Nephron (organoid): ENCODE data around the gene ADTRP.

Experiments used
- H3K27ac Mint-ChIP-seq, 3 experiments: 2 replicates each; pipeline ENCODE4 v1.8.0; 2020; ENCODE audit warnings: mixed read lengths in 3 of 3, mild to moderate bottlenecking in 2 of 3, moderate library complexity in 1 of 3
- H3K27me3 Mint-ChIP-seq: 2 replicates; pipeline ENCODE4 v1.8.0; 2021; ENCODE audit warnings: low read depth, mild to moderate bottlenecking, moderate library complexity, mixed read lengths
- H3K36me3 Mint-ChIP-seq: 2 replicates; pipeline ENCODE4 v1.8.0; 2020; ENCODE audit warnings: low read depth, mixed read lengths
- H3K4me1 Mint-ChIP-seq: 2 replicates; pipeline ENCODE4 v1.8.0; 2020; ENCODE audit warnings: mixed read lengths
- H3K4me3 Mint-ChIP-seq, 3 experiments: 2 replicates each; pipeline ENCODE4 v1.8.0; 2020; ENCODE audit warnings: mild to moderate bottlenecking in 3 of 3, mixed read lengths in 3 of 3, moderate library complexity in 2 of 3
- H3K9me3 Mint-ChIP-seq: 2 replicates; pipeline ENCODE4 v1.8.0; 2020; ENCODE audit warnings: mixed read lengths
- CTCF ChIP-seq, 3 experiments: fragments of 200-600 bp; sonication (generic); IDR thresholded peaks; one replicate each; pipeline ENCODE4 v1.5.0; 2021; ENCODE audit warnings: antibody characterized with exemption in 3 of 3; ENCODE audit not compliant: unreplicated experiment in 3 of 3

Gene ADTRP

GRCh38 chr6:11762794-11763459, 15.7 kb downstream of the ADTRP start:
- H3K9me3 Mint-ChIP-seq = peaks cover 5% of the 10 kb centered on the region
- TF ChIP-seq CTCF (IDR thresholded peaks at IDR 0.05; ENCODE audit: unreplicated experiment in 3 of 3) = no peak
- peak overlapping the region; percentile 3 to 74 (median 32) for H3K27ac Mint-ChIP-seq
- no peak overlapping the region for H3K4me3 Mint-ChIP-seq
- H3K4me1 Mint-ChIP-seq = peaks cover 29% of the 10 kb centered on the region
- H3K27me3 Mint-ChIP-seq = peaks cover 3% of the 10 kb centered on the region
- H3K36me3 Mint-ChIP-seq = no peaks in the 10 kb centered on the region

- peaks cover 9% of the 10 kb centered on the region for H3K9me3 Mint-ChIP-seq
- TF ChIP-seq CTCF (IDR thresholded peaks at IDR 0.05; ENCODE audit: unreplicated experiment in 3 of 3) = no peak
- no peaks in the 10 kb centered on the region for H3K36me3 Mint-ChIP-seq
Measured at GRCh38 chr6:11761744-11762620, 16.6 kb downstream of the ADTRP start.

GRCh38 chr6:11760015-11760473, 18.6 kb downstream of the ADTRP start:
- Mint-ChIP-seq H3K4me3 (no peak overlapping the region), H3K27me3 (peaks cover 3% of the 10 kb centered on the region), H3K4me1 (peaks cover 22% of the 10 kb centered on the region), H3K9me3 (peaks cover 12% of the 10 kb centered on the region), H3K36me3 (no peaks in the 10 kb centered on the region), H3K27ac (no peak overlapping the region)
- no peak for TF ChIP-seq CTCF (IDR thresholded peaks at IDR 0.05; ENCODE audit: unreplicated experiment in 3 of 3)

More at GRCh38 chr6:11761744-11762620, 16.6 kb downstream of the ADTRP start:
- H3K4me1 Mint-ChIP-seq = peaks cover 29% of the 10 kb centered on the region
- peaks cover 3% of the 10 kb centered on the region for H3K27me3 Mint-ChIP-seq
- no peak overlapping the region for H3K4me3 Mint-ChIP-seq
- H3K27ac Mint-ChIP-seq = peak overlapping the region; percentile 3 to 74 (median 32)

GRCh38 chr6:11758878-11759277, 19.7 kb downstream of the ADTRP start:
- peaks cover 8% of the 10 kb centered on the region for H3K27me3 Mint-ChIP-seq
- H3K9me3 Mint-ChIP-seq = peaks cover 12% of the 10 kb centered on the region
- no peak overlapping the region for H3K27ac Mint-ChIP-seq
- no peaks in the 10 kb centered on the region for H3K36me3 Mint-ChIP-seq
- H3K4me3 Mint-ChIP-seq = no peak overlapping the region
- peaks cover 18% of the 10 kb centered on the region for H3K4me1 Mint-ChIP-seq
- no peak for TF ChIP-seq CTCF (IDR thresholded peaks at IDR 0.05; ENCODE audit: unreplicated experiment in 3 of 3)

GRCh38 chr6:11756726-11757125, 21.9 kb downstream of the ADTRP start:
- TF ChIP-seq CTCF (IDR thresholded peaks at IDR 0.05; ENCODE audit: unreplicated experiment in 3 of 3) = no peak
- Mint-ChIP-seq H3K27ac (no peak overlapping the region), H3K27me3 (peaks cover 8% of the 10 kb centered on the region), H3K9me3 (peaks cover 12% of the 10 kb centered on the region), H3K4me3 (no peak overlapping the region), H3K36me3 (no peaks in the 10 kb centered on the region), H3K4me1 (peaks cover under 1% of the 10 kb centered on the region)
